ENCODE results near the gene LCN6. TPM values are rescaled to one million over a fixed set of nuclear protein-coding genes. Genes with fewer than 3 reads are reported as not detected.
"Not testable (repeated sequence)": the region's sequence is repeated elsewhere in the genome, so short reads cannot be mapped to it uniquely, and the experiment has no call there.

Gene LCN6
- total RNA-seq, 4 donors from 2014 or later = 16.2 to 31.4 (median 22.7) TPM

- no peak overlapping the region for H3K27ac ChIP-seq
- H3K36me3 ChIP-seq = no peaks in the 10 kb centered on the region
- H3K9me3 ChIP-seq = no peaks in the 10 kb centered on the region
- TF ChIP-seq POLR2A (IDR thresholded peaks at IDR 0.05) (no peak), POLR2AphosphoS5 (IDR thresholded peaks at IDR 0.05) (no peak), EP300 (IDR thresholded peaks at IDR 0.05) (no peak)
- TF ChIP-seq, protein P1, sequence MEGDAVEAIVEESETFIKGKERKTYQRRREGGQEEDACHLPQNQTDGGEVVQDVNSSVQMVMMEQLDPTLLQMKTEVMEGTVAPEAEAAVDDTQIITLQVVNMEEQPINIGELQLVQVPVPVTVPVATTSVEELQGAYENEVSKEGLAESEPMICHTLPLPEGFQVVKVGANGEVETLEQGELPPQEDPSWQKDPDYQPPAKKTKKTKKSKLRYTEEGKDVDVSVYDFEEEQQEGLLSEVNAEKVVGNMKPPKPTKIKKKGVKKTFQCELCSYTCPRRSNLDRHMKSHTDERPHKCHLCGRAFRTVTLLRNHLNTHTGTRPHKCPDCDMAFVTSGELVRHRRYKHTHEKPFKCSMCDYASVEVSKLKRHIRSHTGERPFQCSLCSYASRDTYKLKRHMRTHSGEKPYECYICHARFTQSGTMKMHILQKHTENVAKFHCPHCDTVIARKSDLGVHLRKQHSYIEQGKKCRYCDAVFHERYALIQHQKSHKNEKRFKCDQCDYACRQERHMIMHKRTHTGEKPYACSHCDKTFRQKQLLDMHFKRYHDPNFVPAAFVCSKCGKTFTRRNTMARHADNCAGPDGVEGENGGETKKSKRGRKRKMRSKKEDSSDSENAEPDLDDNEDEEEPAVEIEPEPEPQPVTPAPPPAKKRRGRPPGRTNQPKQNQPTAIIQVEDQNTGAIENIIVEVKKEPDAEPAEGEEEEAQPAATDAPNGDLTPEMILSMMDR (IDR thresholded peaks at IDR 0.05) = no peak
- no CpG with 5 or more reads among the region's 13 CpGs for WGBS, 2 donors (ENCODE audit: low coverage in 1 of 2)
- peaks cover 63% of the 10 kb centered on the region for H3K27me3 ChIP-seq
- no peak for ATAC-seq
- peaks cover 0 to 10% (median 0%) of the 10 kb centered on the region in 3 donors for H3K4me1 ChIP-seq
- no peak overlapping the region for H3K4me3 ChIP-seq
These were observed 13.2 kb upstream of the LCN6 start for GRCh38 chr9:136761545-136761981.

- not testable (repeated sequence) for ATAC-seq, H3K9me3 ChIP-seq, H3K4me1 ChIP-seq, H3K27ac ChIP-seq, H3K4me3 ChIP-seq, H3K36me3 ChIP-seq
- TF ChIP-seq, protein P1 (IDR thresholded peaks at IDR 0.05) = peak in 2 of 4 experiments; percentile 28 to 37
- WGBS, 2 donors (ENCODE audit: low coverage in 1 of 2) = 6 to 32% methylated on average over 7 to 8 of the region's 22 CpGs
- H3K27me3 ChIP-seq = peaks cover 68% of the 10 kb centered on the region
These were observed 12.7 kb upstream of the LCN6 start for GRCh38 chr9:136760834-136761544.

GRCh38 chr9:136760424-136760823, 12.1 kb upstream of the LCN6 start:
- Histone ChIP-seq H3K36me3 (no peaks in the 10 kb centered on the region), H3K9me3 (peaks cover 0 to 8% (median 0%) of the 10 kb centered on the region in 3 donors), H3K27me3 (peaks cover 65% of the 10 kb centered on the region), H3K27ac (no peak overlapping the region), H3K4me3 (no peak overlapping the region), H3K4me1 (peaks cover 0 to 10% (median 0%) of the 10 kb centered on the region in 3 donors)
- ATAC-seq = no peak
- WGBS, 2 donors (ENCODE audit: low coverage in 1 of 2) = 80% methylated on average over 1 to 4 of the region's 25 CpGs
- TF ChIP-seq POLR2A (IDR thresholded peaks at IDR 0.05) (no peak), EP300 (IDR thresholded peaks at IDR 0.05) (no peak), POLR2AphosphoS5 (IDR thresholded peaks at IDR 0.05) (no peak)
- TF ChIP-seq, protein P1 (IDR thresholded peaks at IDR 0.05) = no peak

DNA sequence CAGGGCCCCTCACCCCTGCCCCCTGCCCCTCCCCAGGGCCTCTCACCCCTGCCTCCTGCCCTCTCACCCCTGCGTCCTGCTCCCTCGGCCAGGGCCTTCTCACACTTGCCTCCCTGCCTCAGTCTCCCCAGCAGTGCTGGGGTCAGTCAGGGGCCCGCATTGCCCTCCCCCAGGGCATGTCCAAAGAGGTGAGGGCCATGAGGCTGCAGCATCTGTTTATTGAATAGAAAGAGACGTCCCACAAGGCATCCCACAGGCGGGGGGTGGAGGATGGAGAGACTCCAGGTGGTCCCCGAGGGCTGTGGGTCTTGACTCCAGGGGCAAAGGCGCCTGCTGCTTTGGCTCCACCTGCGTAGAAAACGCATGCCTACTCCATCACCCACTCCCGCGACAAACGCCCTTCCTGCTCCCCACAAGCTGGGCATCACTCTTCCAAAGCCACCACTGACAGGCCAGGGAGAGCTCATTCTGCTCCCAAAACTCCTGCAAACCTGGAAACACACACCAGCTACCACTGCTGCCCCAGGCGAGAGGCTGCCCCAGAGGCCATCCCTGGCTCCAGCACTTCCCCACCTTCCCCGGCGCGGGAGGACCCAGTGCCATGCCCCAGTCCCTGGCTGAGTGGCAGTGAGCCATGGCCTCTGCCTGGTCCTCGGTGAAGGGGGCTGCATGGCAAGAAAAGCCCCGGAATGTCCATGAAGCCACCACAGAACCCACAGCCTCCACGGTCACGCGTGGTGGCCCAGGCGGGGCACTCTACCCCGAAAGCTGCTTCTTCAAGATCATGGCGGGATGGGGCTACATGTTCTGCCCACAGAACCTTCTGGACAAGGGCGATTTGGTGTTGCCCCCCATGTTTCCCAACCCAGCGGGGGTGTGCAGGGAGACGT, 11.4 kb upstream of the LCN6 start:
- Histone ChIP-seq H3K36me3 (no peaks in the 10 kb centered on the region), H3K27me3 (peaks cover 58% of the 10 kb centered on the region), H3K9me3 (peaks cover 0 to 8% (median 0%) of the 10 kb centered on the region in 3 donors), H3K4me1 (peaks cover 0 to 10% (median 0%) of the 10 kb centered on the region in 3 donors), H3K27ac (no peak overlapping the region), H3K4me3 (no peak overlapping the region)
- TF ChIP-seq POLR2A (IDR thresholded peaks at IDR 0.05) (no peak), EP300 (IDR thresholded peaks at IDR 0.05) (no peak), POLR2AphosphoS5 (IDR thresholded peaks at IDR 0.05) (no peak)
- TF ChIP-seq, protein P1 (IDR thresholded peaks at IDR 0.05) = no peak
- no peak for ATAC-seq
- 93% methylated on average over 3 to 5 of the region's 27 CpGs for WGBS, 2 donors (ENCODE audit: low coverage in 1 of 2)
